Measurements from ENCODE around the gene SPATA1. TPM values are rescaled to one million over a fixed set of nuclear protein-coding genes. Genes with fewer than 3 reads are reported as not detected.
"Not testable (repeated sequence)": the region's sequence is repeated elsewhere in the genome, so short reads cannot be mapped to it uniquely, and the experiment has no call there.

The SPATA1 gene
- total and polyA plus RNA-seq, 2 experiments from 2014 or later = 0.88 to 1.2 TPM

DNA sequence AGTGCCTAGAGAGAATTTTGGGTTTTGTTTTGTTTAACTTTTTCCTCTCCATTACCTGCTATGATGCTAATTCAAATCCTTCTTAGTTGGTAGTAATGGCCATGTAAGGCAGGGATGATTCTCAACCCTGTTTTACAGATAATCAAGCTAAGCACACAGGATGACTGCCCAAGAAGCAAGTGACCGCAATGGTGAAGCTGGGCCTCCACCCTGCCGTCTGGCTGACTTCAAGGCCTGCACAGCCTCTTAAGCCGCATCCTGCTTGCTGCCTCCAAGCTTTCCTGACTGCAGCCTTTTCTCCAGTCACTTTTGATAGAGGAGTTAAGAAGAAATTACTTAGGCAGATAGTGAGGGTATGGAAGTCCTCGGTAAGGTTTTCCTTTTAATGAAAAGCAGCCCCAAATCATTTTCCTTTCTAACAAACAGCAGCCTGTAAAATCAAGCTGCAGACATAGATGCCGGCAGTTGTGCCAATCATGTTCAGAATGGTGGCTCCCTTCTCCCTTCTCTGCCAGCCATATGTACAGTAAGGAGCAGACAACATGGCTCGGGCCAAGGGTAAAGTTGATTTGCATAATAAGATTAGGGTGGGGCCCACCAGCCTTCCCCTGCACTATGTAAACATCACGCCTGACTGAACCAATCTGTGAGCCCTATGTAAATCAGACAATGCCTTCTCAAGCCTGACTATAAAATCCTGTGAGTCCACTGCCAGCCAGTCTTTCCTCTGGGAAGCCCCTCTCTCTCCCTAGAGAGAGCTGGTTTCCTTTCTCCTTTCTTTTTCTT lies 76.8 kb downstream of the SPATA1 start:
- no peaks in the 10 kb centered on the region for H3K4me1 ChIP-seq (ENCODE audit: low read depth)
- no peaks in the 10 kb centered on the region for H3K27me3 ChIP-seq
- H3K36me3 ChIP-seq = no peaks in the 10 kb centered on the region
- DNase-seq (ENCODE audit: low read depth in 1 of 2, low spot score in 1 of 2) = peak; percentile 51 to 75
- no peaks in the 10 kb centered on the region for H3K9me3 ChIP-seq (ENCODE audit: low read depth)
- no peak overlapping the region for H3K4me3 ChIP-seq
- peak overlapping the region; percentile 60 for H3K27ac ChIP-seq
- TF ChIP-seq, protein P1, sequence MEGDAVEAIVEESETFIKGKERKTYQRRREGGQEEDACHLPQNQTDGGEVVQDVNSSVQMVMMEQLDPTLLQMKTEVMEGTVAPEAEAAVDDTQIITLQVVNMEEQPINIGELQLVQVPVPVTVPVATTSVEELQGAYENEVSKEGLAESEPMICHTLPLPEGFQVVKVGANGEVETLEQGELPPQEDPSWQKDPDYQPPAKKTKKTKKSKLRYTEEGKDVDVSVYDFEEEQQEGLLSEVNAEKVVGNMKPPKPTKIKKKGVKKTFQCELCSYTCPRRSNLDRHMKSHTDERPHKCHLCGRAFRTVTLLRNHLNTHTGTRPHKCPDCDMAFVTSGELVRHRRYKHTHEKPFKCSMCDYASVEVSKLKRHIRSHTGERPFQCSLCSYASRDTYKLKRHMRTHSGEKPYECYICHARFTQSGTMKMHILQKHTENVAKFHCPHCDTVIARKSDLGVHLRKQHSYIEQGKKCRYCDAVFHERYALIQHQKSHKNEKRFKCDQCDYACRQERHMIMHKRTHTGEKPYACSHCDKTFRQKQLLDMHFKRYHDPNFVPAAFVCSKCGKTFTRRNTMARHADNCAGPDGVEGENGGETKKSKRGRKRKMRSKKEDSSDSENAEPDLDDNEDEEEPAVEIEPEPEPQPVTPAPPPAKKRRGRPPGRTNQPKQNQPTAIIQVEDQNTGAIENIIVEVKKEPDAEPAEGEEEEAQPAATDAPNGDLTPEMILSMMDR (IDR thresholded peaks at IDR 0.05; ENCODE audit: low read depth, low read length) = no peak

DNA sequence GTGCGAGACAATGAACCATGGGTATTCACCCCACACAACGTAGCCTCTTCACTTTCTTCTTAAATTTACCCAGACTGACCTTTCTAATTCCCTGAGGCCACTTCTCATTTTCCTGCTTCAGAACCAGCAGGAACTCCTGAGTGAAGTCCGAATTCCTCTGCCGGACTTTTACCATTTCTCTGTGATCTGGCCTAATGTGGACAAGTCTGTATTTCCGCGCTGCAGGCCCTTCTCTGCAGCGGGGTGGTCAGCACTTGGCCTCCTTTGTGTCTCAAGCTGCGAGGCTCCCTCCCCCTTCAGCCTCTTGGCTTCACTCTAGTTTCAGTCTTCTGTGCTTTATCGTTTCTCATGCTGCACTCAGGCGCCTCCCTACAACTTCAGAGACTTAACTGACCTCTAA lies 77.5 kb downstream of the SPATA1 start:
- no peaks in the 10 kb centered on the region for H3K36me3 ChIP-seq
- H3K4me3 ChIP-seq = no peak overlapping the region
- H3K27me3 ChIP-seq = no peaks in the 10 kb centered on the region
- TF ChIP-seq, protein P1 (IDR thresholded peaks at IDR 0.05; ENCODE audit: low read depth, low read length) = no peak
- H3K27ac ChIP-seq = peak overlapping the region; percentile 21
- no peaks in the 10 kb centered on the region for H3K4me1 ChIP-seq (ENCODE audit: low read depth)
- peak in 1 of 2 donors; percentile 59 for DNase-seq (ENCODE audit: low read depth in 1 of 2, low spot score in 1 of 2)
- H3K9me3 ChIP-seq (ENCODE audit: low read depth) = no peaks in the 10 kb centered on the region

DNA sequence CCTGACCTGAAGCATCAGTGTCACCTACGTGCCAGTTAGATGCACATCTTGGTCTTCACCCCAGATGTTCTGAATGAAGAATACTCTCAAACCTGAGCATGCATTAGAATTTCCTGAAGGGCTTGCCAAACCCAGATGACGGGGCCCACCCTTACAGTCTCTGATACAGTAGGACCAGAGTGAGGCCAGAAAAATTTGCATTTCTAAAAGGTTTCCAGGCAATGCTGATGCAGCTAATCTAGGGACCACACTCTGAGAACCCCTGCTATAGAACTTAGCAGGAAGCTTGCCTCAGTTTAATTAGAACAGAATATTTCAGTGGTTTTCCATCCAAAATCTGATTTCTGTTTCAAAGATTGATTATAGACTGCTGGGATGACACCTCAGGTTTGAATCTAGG lies 77.9 kb downstream of the SPATA1 start:
- no peak for DNase-seq (ENCODE audit: low read depth in 1 of 2, low spot score in 1 of 2)
- Histone ChIP-seq H3K36me3 (no peaks in the 10 kb centered on the region), H3K9me3 (ENCODE audit: low read depth) (no peaks in the 10 kb centered on the region), H3K4me3 (no peak overlapping the region), H3K27ac (no peak overlapping the region), H3K4me1 (ENCODE audit: low read depth) (no peaks in the 10 kb centered on the region), H3K27me3 (no peaks in the 10 kb centered on the region)
- TF ChIP-seq, protein P1 (IDR thresholded peaks at IDR 0.05; ENCODE audit: low read depth, low read length) = no peak

DNA sequence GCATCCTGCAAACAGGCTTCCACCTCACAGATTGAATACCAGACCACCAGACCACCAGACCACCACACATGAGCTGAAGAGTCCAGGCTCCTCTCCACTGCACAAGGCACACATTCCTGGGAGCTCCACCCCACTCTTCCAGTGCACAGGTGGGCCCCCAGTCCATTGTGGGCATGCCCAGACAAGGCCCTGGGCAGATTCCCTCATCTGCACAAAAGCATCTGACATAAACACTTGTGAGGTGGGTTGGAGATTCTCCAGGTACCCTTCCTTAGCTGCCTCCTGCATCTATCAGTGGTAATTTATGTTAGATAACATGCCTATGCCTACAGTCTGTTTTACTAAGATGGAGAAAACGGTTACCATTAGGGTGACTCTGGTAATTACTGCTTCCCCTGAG lies 79.6 kb downstream of the SPATA1 start:
- Histone ChIP-seq H3K27me3 (no peaks in the 10 kb centered on the region), H3K27ac (no peak overlapping the region), H3K4me1 (ENCODE audit: low read depth) (no peaks in the 10 kb centered on the region), H3K4me3 (no peak overlapping the region), H3K36me3 (no peaks in the 10 kb centered on the region), H3K9me3 (ENCODE audit: low read depth) (no peaks in the 10 kb centered on the region)
- DNase-seq (ENCODE audit: low read depth in 1 of 2, low spot score in 1 of 2) = no peak
- TF ChIP-seq, protein P1 (IDR thresholded peaks at IDR 0.05; ENCODE audit: low read depth, low read length) = no peak

DNA sequence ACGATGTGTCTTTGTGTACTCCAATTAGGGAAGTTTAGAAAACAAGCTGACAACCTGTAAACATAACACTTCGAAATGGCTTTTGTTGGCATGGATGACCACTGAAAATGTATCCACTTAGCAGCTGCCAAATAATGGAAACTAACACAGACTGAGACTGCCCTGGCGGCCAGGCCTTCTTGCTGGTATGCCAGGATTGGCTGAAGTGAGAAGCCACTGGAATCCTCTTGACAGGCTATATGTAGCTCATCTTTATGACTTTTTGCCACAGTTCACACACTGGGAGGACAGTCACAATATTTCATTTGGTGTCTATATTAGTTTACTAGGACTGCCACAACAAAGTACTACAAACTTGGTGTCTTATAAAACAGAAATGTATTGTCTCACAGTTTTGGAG lies 80.9 kb downstream of the SPATA1 start:
- DNase-seq (ENCODE audit: low read depth in 1 of 2, low spot score in 1 of 2) = no peak
- Histone ChIP-seq H3K36me3 (no peaks in the 10 kb centered on the region), H3K27ac (no peak overlapping the region), H3K27me3 (no peaks in the 10 kb centered on the region), H3K4me3 (no peak overlapping the region), H3K4me1 (ENCODE audit: low read depth) (no peaks in the 10 kb centered on the region), H3K9me3 (ENCODE audit: low read depth) (no peaks in the 10 kb centered on the region)
- TF ChIP-seq, protein P1 (IDR thresholded peaks at IDR 0.05; ENCODE audit: low read depth, low read length) = no peak

DNA sequence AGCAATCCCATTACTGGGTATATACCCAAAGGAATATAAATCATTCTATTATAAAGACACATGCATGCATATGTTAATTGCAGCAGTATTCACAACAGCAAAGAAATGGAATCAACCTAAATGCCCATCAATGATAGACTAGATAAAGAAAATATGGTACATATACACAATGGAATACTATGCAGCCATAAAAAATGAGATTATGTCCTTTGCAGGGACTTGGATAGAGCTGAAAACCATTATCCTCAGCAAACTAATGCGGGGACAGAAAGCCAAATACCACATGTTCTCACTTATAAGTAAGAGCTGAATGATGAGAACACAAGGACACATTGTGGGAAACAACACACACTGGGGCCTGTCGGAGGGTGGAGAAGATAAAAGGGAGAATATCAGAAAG lies 88.8 kb downstream of the SPATA1 start:
- H3K36me3 ChIP-seq; H3K4me3 ChIP-seq; DNase-seq (ENCODE audit: low read depth in 1 of 2, low spot score in 1 of 2); H3K27ac ChIP-seq; H3K27me3 ChIP-seq; H3K9me3 ChIP-seq (ENCODE audit: low read depth); H3K4me1 ChIP-seq (ENCODE audit: low read depth): not testable (repeated sequence)

Data from cardiac muscle cell (in vitro differentiated cells and primary cell).